Upper lobe of right lung (tissue), 1 donor: ENCODE data around the gene ALDOA. TPM values are rescaled to one million over a fixed set of nuclear protein-coding genes. Genes with fewer than 3 reads are reported as not detected.
A peak's percentile ranks its signal among the peaks of the same experiment; 100 is the strongest.

ENCODE experiments used
- ATAC-seq: fragments of 200-7000 bp; cut with Tn5 transposase; one replicate; pipeline ENCODE4 v1.9.1; 2020; ENCODE audit warnings: mild to moderate bottlenecking, moderate library complexity
- DNase-seq: peaks from one replicate; pipeline ENCODE4 v3.0.0-alpha.2; 2020
- H3K27ac ChIP-seq: fragments of 200-600 bp; one replicate; pipeline ENCODE4 v1.8.0; 2022
- H3K27me3 ChIP-seq: fragments of 200-600 bp; one replicate; pipeline ENCODE4 v1.8.0; 2022; ENCODE audit warnings: mild to moderate bottlenecking
- H3K36me3 ChIP-seq: fragments of 200-600 bp; one replicate; pipeline ENCODE4 v1.8.0; 2022
- H3K4me1 ChIP-seq: fragments of 200-600 bp; one replicate; pipeline ENCODE4 v1.8.0; 2022
- H3K4me3 ChIP-seq: fragments of 200-600 bp; one replicate; pipeline ENCODE4 v1.8.0; 2022; ENCODE audit warnings: mild to moderate bottlenecking
- H3K9me3 ChIP-seq: fragments of 200-600 bp; one replicate; pipeline ENCODE4 v1.8.0; 2022
- intact Hi-C: fragments of 100-400 bp; cut with DNase I; formaldehyde crosslinking; loops from one replicate; pipeline ENCODE4 v1.11.0; 2022
- total RNA-seq: library from RNA; stranded (reverse); fragmentation: NEBNext Ultra II Directional; extraction: Animal tissue kit (Norgen Biotek cat#: 25700); gene quantifications from one replicate; pipeline ENCODE4 v1.2.1, GENCODE V29; 2021
- TF ChIP-seq, protein P1 (sequence below): fragments of 200-600 bp; IDR thresholded peaks from one replicate; pipeline ENCODE4 v1.8.0; 2022; ENCODE audit warnings: antibody characterized with exemption
- donor health status: DM: no; HTN: yes; CAD: no; lungs with severe emphysema.

ALDOA gene
- total RNA-seq, 1 donor from 2014 or later: 689 TPM

DNA sequence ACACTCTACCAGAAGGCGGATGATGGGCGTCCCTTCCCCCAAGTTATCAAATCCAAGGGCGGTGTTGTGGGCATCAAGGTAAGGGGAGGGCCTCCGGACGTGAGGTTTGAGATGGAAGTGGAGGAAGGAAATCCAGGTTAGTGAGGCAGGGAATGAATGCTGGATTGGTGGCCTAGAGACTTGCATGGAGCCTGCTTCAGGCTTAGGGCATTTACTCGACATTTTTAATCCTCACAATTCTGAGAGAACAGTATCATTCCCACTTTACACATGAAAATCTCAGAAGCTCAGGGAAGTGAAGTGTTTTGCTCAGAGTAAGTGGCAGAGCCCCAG is 2.0 kb downstream of the ALDOA start:
- Histone ChIP-seq H3K36me3 (peaks cover 58% of the 10 kb centered on the region), H3K4me3 (peak overlapping the region; percentile 87), H3K27ac (no peak overlapping the region), H3K9me3 (no peaks in the 10 kb centered on the region), H3K27me3 (no peaks in the 10 kb centered on the region), H3K4me1 (peaks cover 41% of the 10 kb centered on the region)
- ATAC-seq (no peak), DNase-seq (no peak)
- intact Hi-C loops: no loop called here
- TF ChIP-seq, protein P1, sequence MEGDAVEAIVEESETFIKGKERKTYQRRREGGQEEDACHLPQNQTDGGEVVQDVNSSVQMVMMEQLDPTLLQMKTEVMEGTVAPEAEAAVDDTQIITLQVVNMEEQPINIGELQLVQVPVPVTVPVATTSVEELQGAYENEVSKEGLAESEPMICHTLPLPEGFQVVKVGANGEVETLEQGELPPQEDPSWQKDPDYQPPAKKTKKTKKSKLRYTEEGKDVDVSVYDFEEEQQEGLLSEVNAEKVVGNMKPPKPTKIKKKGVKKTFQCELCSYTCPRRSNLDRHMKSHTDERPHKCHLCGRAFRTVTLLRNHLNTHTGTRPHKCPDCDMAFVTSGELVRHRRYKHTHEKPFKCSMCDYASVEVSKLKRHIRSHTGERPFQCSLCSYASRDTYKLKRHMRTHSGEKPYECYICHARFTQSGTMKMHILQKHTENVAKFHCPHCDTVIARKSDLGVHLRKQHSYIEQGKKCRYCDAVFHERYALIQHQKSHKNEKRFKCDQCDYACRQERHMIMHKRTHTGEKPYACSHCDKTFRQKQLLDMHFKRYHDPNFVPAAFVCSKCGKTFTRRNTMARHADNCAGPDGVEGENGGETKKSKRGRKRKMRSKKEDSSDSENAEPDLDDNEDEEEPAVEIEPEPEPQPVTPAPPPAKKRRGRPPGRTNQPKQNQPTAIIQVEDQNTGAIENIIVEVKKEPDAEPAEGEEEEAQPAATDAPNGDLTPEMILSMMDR: no peak

DNA sequence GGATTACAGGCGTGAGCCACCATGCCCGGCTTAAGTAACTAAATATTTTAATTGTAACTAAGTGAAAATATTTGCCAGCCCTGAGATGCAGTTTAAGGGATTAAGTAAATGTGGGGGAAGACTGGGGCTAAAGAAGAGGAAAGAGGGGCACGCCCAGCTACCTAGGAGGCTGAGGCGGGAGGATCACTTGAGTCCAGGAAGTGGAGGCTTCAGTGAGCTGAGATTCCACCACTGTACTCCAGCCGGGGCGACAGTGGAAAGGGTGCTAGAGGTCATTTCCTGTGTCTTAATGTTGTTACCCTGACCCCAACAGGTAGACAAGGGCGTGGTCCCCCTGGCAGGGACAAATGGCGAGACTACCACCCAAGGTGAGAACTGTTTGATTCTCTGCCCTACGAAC is 2.8 kb downstream of the ALDOA start:
- peak overlapping the region; percentile 11 for H3K27ac ChIP-seq
- DNase-seq: no peak
- H3K9me3 ChIP-seq: no peaks in the 10 kb centered on the region
- H3K27me3 ChIP-seq: no peaks in the 10 kb centered on the region
- intact Hi-C loops: no loop called here
- H3K4me1 ChIP-seq: peaks cover 38% of the 10 kb centered on the region
- TF ChIP-seq, protein P1: no peak
- H3K36me3 ChIP-seq: peaks cover 64% of the 10 kb centered on the region
- H3K4me3 ChIP-seq: no peak overlapping the region
- no peak for ATAC-seq

DNA sequence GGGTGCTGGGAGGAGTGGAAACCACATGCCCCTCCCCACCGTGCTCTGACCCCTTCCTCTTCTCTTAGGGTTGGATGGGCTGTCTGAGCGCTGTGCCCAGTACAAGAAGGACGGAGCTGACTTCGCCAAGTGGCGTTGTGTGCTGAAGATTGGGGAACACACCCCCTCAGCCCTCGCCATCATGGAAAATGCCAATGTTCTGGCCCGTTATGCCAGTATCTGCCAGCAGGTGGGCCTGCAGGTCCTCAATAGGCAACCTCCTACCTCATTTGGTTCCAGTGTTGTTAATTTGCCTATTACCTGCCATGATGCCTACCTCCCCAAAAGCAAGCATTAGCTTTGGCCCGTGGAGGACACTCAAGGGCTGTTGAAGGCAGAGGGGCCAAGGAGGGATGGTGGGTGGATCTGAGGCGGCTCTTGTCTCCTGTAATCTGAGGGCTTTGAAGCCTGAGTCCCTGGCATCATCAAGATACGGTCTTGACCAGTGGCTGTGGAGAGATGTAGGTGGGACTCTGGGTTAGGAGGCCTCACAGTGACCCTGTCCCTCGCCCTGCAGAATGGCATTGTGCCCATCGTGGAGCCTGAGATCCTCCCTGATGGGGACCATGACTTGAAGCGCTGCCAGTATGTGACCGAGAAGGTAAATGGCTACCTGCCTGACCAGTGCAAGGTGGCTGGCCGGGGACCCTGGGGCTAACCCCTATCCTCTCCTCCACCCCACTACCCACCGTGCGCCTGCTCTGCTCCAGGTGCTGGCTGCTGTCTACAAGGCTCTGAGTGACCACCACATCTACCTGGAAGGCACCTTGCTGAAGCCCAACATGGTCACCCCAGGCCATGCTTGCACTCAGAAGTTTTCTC is 3.4 kb downstream of the ALDOA start:
- no peak overlapping the region for H3K4me3 ChIP-seq
- intact Hi-C loops: no loop called here
- H3K27ac ChIP-seq: peak overlapping the region; percentile 11
- ATAC-seq (no peak), DNase-seq (no peak)
- H3K27me3 ChIP-seq: no peaks in the 10 kb centered on the region
- peaks cover 64% of the 10 kb centered on the region for H3K36me3 ChIP-seq
- no peaks in the 10 kb centered on the region for H3K9me3 ChIP-seq
- TF ChIP-seq, protein P1: peak; percentile 38
- peaks cover 31% of the 10 kb centered on the region for H3K4me1 ChIP-seq

DNA sequence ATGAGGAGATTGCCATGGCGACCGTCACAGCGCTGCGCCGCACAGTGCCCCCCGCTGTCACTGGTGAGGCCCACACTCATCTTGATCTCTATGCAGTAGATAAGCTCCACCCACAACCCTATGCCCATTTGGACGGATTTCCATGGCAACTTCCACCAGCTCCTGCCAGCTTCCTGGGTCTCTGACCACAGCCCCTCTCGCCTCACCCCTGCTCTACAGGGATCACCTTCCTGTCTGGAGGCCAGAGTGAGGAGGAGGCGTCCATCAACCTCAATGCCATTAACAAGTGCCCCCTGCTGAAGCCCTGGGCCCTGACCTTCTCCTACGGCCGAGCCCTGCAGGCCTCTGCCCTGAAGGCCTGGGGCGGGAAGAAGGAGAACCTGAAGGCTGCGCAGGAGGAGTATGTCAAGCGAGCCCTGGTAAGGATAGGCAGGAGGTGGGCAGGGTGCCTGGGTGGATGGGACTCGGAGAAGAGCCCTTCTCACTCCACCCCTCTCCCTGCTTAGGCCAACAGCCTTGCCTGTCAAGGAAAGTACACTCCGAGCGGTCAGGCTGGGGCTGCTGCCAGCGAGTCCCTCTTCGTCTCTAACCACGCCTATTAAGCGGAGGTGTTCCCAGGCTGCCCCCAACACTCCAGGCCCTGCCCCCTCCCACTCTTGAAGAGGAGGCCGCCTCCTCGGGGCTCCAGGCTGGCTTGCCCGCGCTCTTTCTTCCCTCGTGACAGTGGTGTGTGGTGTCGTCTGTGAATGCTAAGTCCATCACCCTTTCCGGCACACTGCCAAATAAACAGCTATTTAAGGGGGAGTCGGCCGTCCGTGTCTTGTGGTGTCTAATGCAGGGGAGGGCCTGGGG is 4.3 kb downstream of the ALDOA start:
- Histone ChIP-seq H3K9me3 (no peaks in the 10 kb centered on the region), H3K4me1 (peaks cover 32% of the 10 kb centered on the region), H3K27me3 (no peaks in the 10 kb centered on the region), H3K36me3 (peaks cover 64% of the 10 kb centered on the region), H3K27ac (no peak overlapping the region), H3K4me3 (no peak overlapping the region)
- intact Hi-C loops: no loop called here
- no peak for DNase-seq
- TF ChIP-seq, protein P1: no peak
- no peak for ATAC-seq

DNA sequence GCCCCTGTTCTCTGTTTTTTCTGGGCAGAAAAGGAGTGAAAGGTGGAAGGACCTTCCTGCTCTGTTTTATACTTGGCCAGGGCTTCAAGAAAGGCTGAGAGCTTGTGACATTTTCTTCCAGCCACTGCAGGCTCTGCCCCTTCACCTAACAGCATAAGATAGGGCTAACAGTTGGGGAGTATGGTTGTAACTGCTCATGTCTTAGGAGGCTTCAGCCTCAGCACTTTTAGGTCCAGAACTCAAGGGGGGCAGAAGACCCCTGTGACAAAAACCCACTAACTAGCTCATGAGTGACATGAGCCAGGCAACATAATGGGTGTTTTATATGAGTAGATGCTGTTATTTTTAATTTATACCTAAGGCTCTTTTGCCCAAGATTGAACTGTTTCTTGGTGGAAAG is 4.9 kb downstream of the ALDOA start:
- Histone ChIP-seq H3K27me3 (no peaks in the 10 kb centered on the region), H3K4me3 (no peak overlapping the region)
- ATAC-seq: no peak

More for the DNA sequence above, 4.9 kb downstream of the ALDOA start:
- Histone ChIP-seq H3K27ac (no peak overlapping the region), H3K4me1 (peaks cover 38% of the 10 kb centered on the region), H3K36me3 (peaks cover 64% of the 10 kb centered on the region), H3K9me3 (no peaks in the 10 kb centered on the region)
- TF ChIP-seq, protein P1: no peak
- no peak for DNase-seq
- intact Hi-C loops: no loop called here
